A549 (cell line): ENCODE measurements around the gene TCEANC2. TPM values are rescaled to one million over a fixed set of nuclear protein-coding genes. Genes with fewer than 3 reads are reported as not detected.
A peak's percentile ranks its signal among the peaks of the same experiment; 100 is the strongest.

Source experiments
- ATAC-seq, 2 experiments: fragments of 200-7000 bp in 1 of 2; fragments of >200 bp in 1 of 2; cut with Nextera tagmentation in 1 of 2; cut with Tn5 transposase in 1 of 2; 3 replicates each; pipeline versions ENCODE4 v1.8.0 to v1.9.1; 2018 to 2020; ENCODE audit warnings: mild to moderate bottlenecking in 1 of 2, moderate library complexity in 1 of 2
- CTCF ChIA-PET: fragments of 300-600 bp; sonication (Branson Sonifier 250); formaldehyde crosslinking; extraction: SDS; loops from one replicate; lab custom pipeline; 2021; ENCODE audit warnings: antibody characterized with exemption, inconsistent platforms; lab: Yijun Ruan, JAX
- POLR2A ChIA-PET: fragments of 350-600 bp; formaldehyde crosslinking; extraction: SDS; loops from one replicate; lab custom pipeline; 2021; ENCODE audit warnings: antibody characterized with exemption, inconsistent platforms; lab: Yijun Ruan, JAX
- DNase-seq, 2 experiments: peaks; one replicate each; pipeline versions ENCODE4 v3.0.0 to v3.0.0-alpha.2; 2011 to 2016; ENCODE audit warnings: low read depth in 1 of 2, low spot score in 1 of 2
- FAIRE-seq: peaks from 2 replicates; lab custom pipeline; 2011; peaks lifted over from hg19 to GRCh38; lab: Jason Lieb, UNC
- H3K27ac ChIP-seq, 2 experiments: fragments of >200 bp; sonication (Bioruptor Twin); formaldehyde crosslinking; 3 replicates each; pipeline ENCODE4 v1.5.1; 2016 to 2017
- H3K4me1 ChIP-seq: fragments of >200 bp; sonication (Bioruptor Twin); formaldehyde crosslinking; 3 replicates; pipeline ENCODE4 v1.6.1; 2016
- H3K4me2 ChIP-seq: fragments of >200 bp; sonication (Bioruptor Twin); formaldehyde crosslinking; 3 replicates; pipeline ENCODE4 v1.6.1; 2016
- H3K4me3 ChIP-seq: fragments of >200 bp; sonication (Bioruptor Twin); formaldehyde crosslinking; 3 replicates; pipeline ENCODE4 v1.5.1; 2016
- H3K9me3 ChIP-seq: fragments of >200 bp; sonication (Bioruptor Twin); formaldehyde crosslinking; 3 replicates; pipeline ENCODE4 v1.6.1; 2016
- CBX2 ChIP-seq: fragments of 200-600 bp; sonication (generic); IDR thresholded peaks from 2 replicates; pipeline ENCODE4 v1.6.1; 2016; ENCODE audit warnings: low read depth, mild to moderate bottlenecking, borderline replicate concordance
- CEBPB ChIP-seq, 2 experiments: fragments of >200 bp in 1 of 2; sonication (Bioruptor Twin) in 1 of 2; formaldehyde crosslinking in 1 of 2; IDR thresholded peaks; 2 replicates each; pipeline ENCODE4 v1.6.1; 2012 to 2016
- CHD4 ChIP-seq: fragments of 200-600 bp; sonication (generic); IDR thresholded peaks from 2 replicates; pipeline ENCODE4 v1.6.1; 2016; ENCODE audit warnings: antibody characterized with exemption, mild to moderate bottlenecking, borderline replicate concordance
- EHF ChIP-seq: fragments of 250-450 bp; sonication (Bioruptor Pico); IDR thresholded peaks from 2 replicates; pipeline ENCODE4 v1.5.0; 2020; ENCODE audit warnings: mild to moderate bottlenecking
- EP300 ChIP-seq, 2 experiments: fragments of >200 bp; sonication (Bioruptor Twin); formaldehyde crosslinking; IDR thresholded peaks; 2 replicates in 1 of 2; 3 replicates in 1 of 2; pipeline ENCODE4 v1.6.1; 2016 to 2017
- FOXS1 ChIP-seq: fragments of 250-450 bp; sonication (Bioruptor Pico); IDR thresholded peaks from 2 replicates; pipeline ENCODE4 v1.5.0; 2020; ENCODE audit warnings: mild to moderate bottlenecking, moderate library complexity
- GATA3 ChIP-seq: IDR thresholded peaks from 2 replicates; pipeline ENCODE4 v1.6.1; 2012; ENCODE audit warnings: borderline replicate concordance
- HMGXB4 ChIP-seq: fragments of 250-450 bp; sonication (Bioruptor Pico); IDR thresholded peaks from 2 replicates; pipeline ENCODE4 v1.5.0; 2021; ENCODE audit warnings: mild to moderate bottlenecking, moderate library complexity, borderline replicate concordance
- NPAS2 ChIP-seq: fragments of 250-450 bp; sonication (Bioruptor Pico); IDR thresholded peaks from 2 replicates; pipeline ENCODE4 v1.8.0; 2022; ENCODE audit warnings: mild to moderate bottlenecking, moderate library complexity, borderline replicate concordance
- RAD21 ChIP-seq, 2 experiments: fragments of >200 bp in 1 of 2; sonication (Bioruptor Twin) in 1 of 2; formaldehyde crosslinking in 1 of 2; IDR thresholded peaks in 1 of 2; conservative IDR thresholded peaks in 1 of 2; 2 replicates in 1 of 2; 3 replicates in 1 of 2; pipeline ENCODE4 v1.6.1; 2012 to 2018; ENCODE audit warnings: inconsistent platforms in 1 of 2
- RNF2 ChIP-seq: fragments of 200-600 bp; sonication (generic); IDR thresholded peaks from 2 replicates; pipeline ENCODE4 v1.6.1; 2016; ENCODE audit warnings: low read depth, mild to moderate bottlenecking, antibody characterized with exemption, moderate library complexity, borderline replicate concordance
- SMC3 ChIP-seq: fragments of >200 bp; sonication (Bioruptor Twin); formaldehyde crosslinking; IDR thresholded peaks from 3 replicates; pipeline ENCODE4 v1.6.1; 2018; ENCODE audit warnings: inconsistent platforms
- SREBF2 ChIP-seq: fragments of 450-650 bp; IDR thresholded peaks from 2 replicates; pipeline ENCODE4 v1.6.1; 2014; ENCODE audit warnings: mild to moderate bottlenecking, moderate library complexity
- TFCP2L1 ChIP-seq: fragments of 250-450 bp; sonication (Bioruptor Pico); IDR thresholded peaks from 2 replicates; pipeline ENCODE4 v1.5.0; 2021; ENCODE audit warnings: mild to moderate bottlenecking
- ZNF302 ChIP-seq: fragments of 250-450 bp; sonication (Bioruptor Pico); IDR thresholded peaks from 2 replicates; pipeline ENCODE4 v1.9.0; 2021; ENCODE audit warnings: inconsistent platforms, mild to moderate bottlenecking, moderate library complexity
- WGBS: methylation state at CpG from one replicate; pipeline ENCODE4 v1.1.6; 2017; ENCODE audit errors: missing lambda C conversion rate; 5-methylcytosine and 5-hydroxymethylcytosine counted together
- polyA plus RNA-seq, 4 experiments: library from polyadenylated mRNA; depleted of rRNA in 3 of 4; stranded (reverse); fragments of >200 nt; fragmentation: RNase III in 1 of 4; extraction: RNeasy Plus Mini Kit Qiagen cat#74134 plus additional on column Dnase treatment in 1 of 4; gene quantifications; 2 replicates in 3 of 4; 3 replicates in 1 of 4; pipeline ENCODE4 v1.2.3, GENCODE V29; 2011 to 2017
- TF ChIP-seq, protein P1 (sequence below): fragments of 450-650 bp; IDR thresholded peaks from 2 replicates; pipeline ENCODE4 v1.6.1; 2014; ENCODE audit warnings: antibody characterized with exemption
- TF ChIP-seq, protein P2 (sequence below): fragments of >200 bp; sonication (Bioruptor Twin); formaldehyde crosslinking; IDR thresholded peaks from 2 replicates; pipeline ENCODE4 v1.6.1; 2016
- TF ChIP-seq, protein P3 (sequence below): fragments of >200 bp; sonication (Bioruptor Twin); formaldehyde crosslinking; IDR thresholded peaks from 3 replicates; pipeline ENCODE4 v1.6.1; 2016

TCEANC2 gene
- polyA plus RNA-seq, 2 of the 4 experiments (the other 2 are of a cell fraction) = 1.9 to 3.4 TPM

DNA sequence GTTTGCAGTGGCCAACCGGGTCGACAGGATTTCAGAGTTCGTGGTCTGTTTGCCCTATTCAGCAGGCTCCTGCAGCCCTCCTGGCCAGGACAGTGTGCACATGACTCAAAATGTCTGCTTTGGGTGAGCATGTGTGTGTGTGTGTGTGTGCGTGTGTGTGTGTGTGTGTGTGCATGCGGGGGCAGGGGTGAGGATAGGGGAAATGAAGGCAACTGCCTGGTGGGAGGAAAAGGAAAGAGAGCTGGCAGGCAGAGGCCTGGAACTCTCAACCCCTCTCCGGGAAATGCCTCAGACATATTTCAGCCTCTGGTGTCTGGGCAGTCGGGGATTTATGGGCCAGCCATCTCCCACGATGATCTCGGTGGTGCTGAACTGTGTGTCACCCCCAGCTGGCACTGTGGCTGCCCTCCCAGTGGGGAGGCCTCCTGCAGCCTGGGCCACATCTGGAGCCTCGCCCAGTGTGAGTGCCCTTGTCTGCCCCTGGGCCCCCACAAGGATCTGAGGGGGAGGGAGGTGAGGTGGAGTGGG, 84.2 kb downstream of the TCEANC2 start:
- POLR2A ChIA-PET = no interaction called here
- H3K4me1 ChIP-seq = 0 out of 3 replicates have a peak, but pooled peaks cover 3% of the 10 kb centered on the region
- TF ChIP-seq CEBPB (IDR thresholded peaks at IDR 0.05) (no peak), ZNF302 (CRISPR knock-in tag) (no peak), NPAS2 (no peak), RAD21 (conservative IDR thresholded peaks at IDR 0.05 in 1 of 2, IDR thresholded peaks at IDR 0.05 in 1 of 2) (no peak), EP300 (IDR thresholded peaks at IDR 0.05) (no peak), EHF (CRISPR knock-in tag) (no peak), FOXS1 (CRISPR knock-in tag) (no peak), TFCP2L1 (no peak), CHD4 (no peak), CBX2 (no peak), GATA3 (no peak), SMC3 (no peak), HMGXB4 (no peak), RNF2 (no peak), SREBF2 (no peak)
- TF ChIP-seq, protein P1, sequence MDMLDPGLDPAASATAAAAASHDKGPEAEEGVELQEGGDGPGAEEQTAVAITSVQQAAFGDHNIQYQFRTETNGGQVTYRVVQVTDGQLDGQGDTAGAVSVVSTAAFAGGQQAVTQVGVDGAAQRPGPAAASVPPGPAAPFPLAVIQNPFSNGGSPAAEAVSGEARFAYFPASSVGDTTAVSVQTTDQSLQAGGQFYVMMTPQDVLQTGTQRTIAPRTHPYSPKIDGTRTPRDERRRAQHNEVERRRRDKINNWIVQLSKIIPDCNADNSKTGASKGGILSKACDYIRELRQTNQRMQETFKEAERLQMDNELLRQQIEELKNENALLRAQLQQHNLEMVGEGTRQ = no peak
- TF ChIP-seq, protein P2, sequence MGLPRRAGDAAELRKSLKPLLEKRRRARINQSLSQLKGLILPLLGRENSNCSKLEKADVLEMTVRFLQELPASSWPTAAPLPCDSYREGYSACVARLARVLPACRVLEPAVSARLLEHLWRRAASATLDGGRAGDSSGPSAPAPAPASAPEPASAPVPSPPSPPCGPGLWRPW = no peak
- TF ChIP-seq, protein P3, sequence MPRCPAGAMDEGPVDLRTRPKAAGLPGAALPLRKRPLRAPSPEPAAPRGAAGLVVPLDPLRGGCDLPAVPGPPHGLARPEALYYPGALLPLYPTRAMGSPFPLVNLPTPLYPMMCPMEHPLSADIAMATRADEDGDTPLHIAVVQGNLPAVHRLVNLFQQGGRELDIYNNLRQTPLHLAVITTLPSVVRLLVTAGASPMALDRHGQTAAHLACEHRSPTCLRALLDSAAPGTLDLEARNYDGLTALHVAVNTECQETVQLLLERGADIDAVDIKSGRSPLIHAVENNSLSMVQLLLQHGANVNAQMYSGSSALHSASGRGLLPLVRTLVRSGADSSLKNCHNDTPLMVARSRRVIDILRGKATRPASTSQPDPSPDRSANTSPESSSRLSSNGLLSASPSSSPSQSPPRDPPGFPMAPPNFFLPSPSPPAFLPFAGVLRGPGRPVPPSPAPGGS = no peak
- TF ChIP-seq, all 56 proteins: peak for 0
- CTCF ChIA-PET = interaction anchor here (0.8 to 1.9 kb wide), 5 partner anchors 14 to 73 kb away, joined by 3 to 6 read pairs (median 4); no protein-coding TSS in a partner anchor
- no peaks in the 10 kb centered on the region for H3K9me3 ChIP-seq
- ATAC-seq (peak in 1 of 2 experiments; percentile 37; a peak in 2 of 6 replicates), FAIRE-seq (no peak), DNase-seq (no peak)
- H3K4me2 ChIP-seq = no peak overlapping the region
- H3K27ac ChIP-seq = peak overlapping the region in 1 of 2 experiments; percentile 46; a peak in 1 of 6 replicates
- H3K4me3 ChIP-seq = no peak overlapping the region
- WGBS = 55% methylated on average over 8 of the region's 10 CpGs

DNA sequence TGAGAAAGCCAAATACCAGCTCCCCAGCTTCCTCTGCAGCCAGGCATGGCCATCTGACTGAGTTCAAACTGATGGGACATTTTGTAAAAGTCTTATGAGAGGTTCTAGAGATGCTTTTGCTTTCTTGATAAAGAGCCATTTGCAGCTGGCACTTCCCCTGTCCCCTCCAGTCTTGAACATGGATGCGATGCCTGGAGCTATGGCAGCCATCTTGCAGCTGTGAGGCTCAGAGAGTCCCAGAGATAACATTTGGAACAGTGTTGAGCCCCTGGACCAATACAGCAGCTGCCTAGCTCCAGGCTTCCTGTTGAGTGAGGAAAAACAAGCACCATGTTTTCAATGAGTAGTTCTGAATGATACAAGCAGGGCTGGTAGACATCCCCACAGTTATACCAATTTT, 85.6 kb downstream of the TCEANC2 start:
- FAIRE-seq = no peak
- CTCF ChIA-PET = interaction anchor here (1.5 to 2.1 kb wide), 4 partner anchors 9 to 350 kb away, joined by 3 to 10 read pairs (median 5); no protein-coding TSS in a partner anchor
- 80% methylated on average over 1 of the region's 1 CpG for WGBS

More for the DNA sequence above, 85.6 kb downstream of the TCEANC2 start:
- 0 out of 3 replicates have a peak, but pooled peaks cover 3% of the 10 kb centered on the region for H3K4me1 ChIP-seq
- no peaks in the 10 kb centered on the region for H3K9me3 ChIP-seq
- H3K4me3 ChIP-seq = no peak overlapping the region
- DNase-seq = no peak
- no peak overlapping the region for H3K27ac ChIP-seq
- TF ChIP-seq, protein P1 = no peak
- TF ChIP-seq, all 56 proteins: peak for 0
- POLR2A ChIA-PET = no interaction called here
- ATAC-seq = no peak
- H3K4me2 ChIP-seq = no peak overlapping the region
